Mucosa of descending colon (tissue), 3 donors: Measurements from ENCODE around the gene DNAH8. TPM values are rescaled to one million over a fixed set of nuclear protein-coding genes. Genes with fewer than 3 reads are reported as not detected.

Experiments
- ATAC-seq: fragments of 200-7000 bp; cut with Tn5 transposase; one replicate; pipeline ENCODE4 v1.9.1; 2020; ENCODE audit warnings: mild to moderate bottlenecking, moderate library complexity
- DNase-seq, 3 donors: peaks; one replicate each; pipeline ENCODE4 v3.0.0-alpha.2; 2020
- H3K36me3 ChIP-seq: fragments of 200-600 bp; one replicate; pipeline ENCODE4 v1.8.0; 2021; ENCODE audit warnings: low read depth, mild to moderate bottlenecking
- H3K4me1 ChIP-seq: fragments of 200-600 bp; one replicate; pipeline ENCODE4 v1.8.0; 2021; ENCODE audit warnings: low read depth, mild to moderate bottlenecking
- H3K4me3 ChIP-seq: fragments of 200-600 bp; one replicate; pipeline ENCODE4 v1.8.0; 2021; ENCODE audit warnings: mild to moderate bottlenecking
- H3K9me3 ChIP-seq: fragments of 200-600 bp; one replicate; pipeline ENCODE4 v1.8.0; 2021; ENCODE audit warnings: mild to moderate bottlenecking
- CTCF ChIP-seq: fragments of 200-600 bp; IDR thresholded peaks from one replicate; pipeline ENCODE4 v1.8.0; 2022; ENCODE audit warnings: antibody characterized with exemption, mild to moderate bottlenecking
- intact Hi-C, 2 donors: fragments of 100-400 bp; cut with DNase I in 1 of 2; cut with micrococcal nuclease in 1 of 2; formaldehyde crosslinking; loops; one replicate each; pipeline versions ENCODE4 v1.11.0 to v1.11.1; 2022; cut with DNase I, micrococcal nuclease
- total RNA-seq, 3 donors: library from RNA; stranded (reverse); fragmentation: NEBNext Ultra II Directional in 2 of 3; extraction: Animal tissue kit (Norgen Biotek cat#: 25700) in 2 of 3; gene quantifications; one replicate each; pipeline versions ENCODE4 v1.2.1 to v1.2.4, GENCODE V29; 2021 to 2023
- donor health status: DM: no; HTN: no; CAD: no; lungs with moderate emphysema.
- donor health status: DM: no; HTN: no; CAD: no.
- donor health status: DM: no; HTN: yes; CAD: no.

The DNAH8 gene
- total RNA-seq, 3 donors from 2014 or later, result 0.03 TPM; not detected in 1

GRCh38 chr6:38996676-38997075 lies 281.6 kb downstream of the DNAH8 start:
- no peak for TF ChIP-seq CTCF
- intact Hi-C loops, result no loop called here
- Histone ChIP-seq H3K36me3 (no peaks in the 10 kb centered on the region), H3K4me1 (no peaks in the 10 kb centered on the region), H3K9me3 (no peaks in the 10 kb centered on the region), H3K4me3 (no peak overlapping the region)
- no peak for DNase-seq
- no peak for ATAC-seq

GRCh38 chr6:38997128-38997761 lies 282.1 kb downstream of the DNAH8 start:
- ATAC-seq (no peak), DNase-seq (peak in 1 of 3 donors; percentile 28)
- no peak overlapping the region for H3K4me3 ChIP-seq
- H3K36me3 ChIP-seq, result no peaks in the 10 kb centered on the region
- no peaks in the 10 kb centered on the region for H3K9me3 ChIP-seq
- no peak for TF ChIP-seq CTCF
- H3K4me1 ChIP-seq, result no peaks in the 10 kb centered on the region
- intact Hi-C loops, result no loop called here

DNA sequence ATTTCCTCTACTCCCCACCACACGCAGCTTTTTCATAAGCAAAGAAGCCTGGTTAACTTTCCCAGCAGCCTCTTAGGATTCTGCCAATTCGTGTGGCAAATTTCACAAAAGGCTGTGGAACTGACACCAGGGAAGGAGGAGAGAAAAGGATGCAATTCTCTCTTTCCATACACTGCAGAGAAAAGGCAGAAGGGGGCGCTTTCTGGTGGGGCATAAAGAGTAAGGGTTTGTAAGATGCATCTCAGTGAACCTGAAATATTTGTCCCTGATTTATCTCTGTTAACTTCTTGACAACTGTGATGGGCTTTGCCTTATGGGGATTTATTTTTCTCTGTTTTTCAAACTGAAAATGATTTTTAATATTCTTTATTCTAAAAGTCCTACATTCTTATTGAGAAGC lies 288.0 kb downstream of the DNAH8 start:
- Histone ChIP-seq H3K9me3 (no peaks in the 10 kb centered on the region), H3K4me3 (no peak overlapping the region), H3K4me1 (no peaks in the 10 kb centered on the region), H3K36me3 (no peaks in the 10 kb centered on the region)
- DNase-seq (no peak), ATAC-seq (no peak)
- intact Hi-C loops, result no loop called here
- no peak for TF ChIP-seq CTCF

DNA sequence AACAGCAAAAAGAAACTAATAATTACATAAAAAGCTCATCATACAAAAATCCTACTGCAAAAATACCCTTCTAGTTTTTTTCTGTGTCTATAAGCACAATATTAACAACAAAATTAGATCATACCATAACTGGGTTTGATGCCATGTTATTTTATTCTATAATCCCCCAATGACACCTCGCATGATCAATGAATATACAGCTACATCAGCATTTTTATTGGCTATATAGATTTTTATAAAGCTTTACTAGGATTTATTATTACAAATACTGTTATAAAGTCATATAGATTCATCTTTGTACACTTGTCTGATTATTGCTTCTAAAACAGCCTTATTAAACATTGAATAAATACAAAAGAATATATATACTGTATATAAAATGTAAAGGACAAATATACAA lies 288.4 kb downstream of the DNAH8 start:
- H3K36me3 ChIP-seq, result no peaks in the 10 kb centered on the region
- intact Hi-C loops, result no loop called here
- no peaks in the 10 kb centered on the region for H3K9me3 ChIP-seq
- DNase-seq (no peak), ATAC-seq (no peak)
- no peak overlapping the region for H3K4me3 ChIP-seq
- H3K4me1 ChIP-seq, result no peaks in the 10 kb centered on the region
- TF ChIP-seq CTCF, result no peak

DNA sequence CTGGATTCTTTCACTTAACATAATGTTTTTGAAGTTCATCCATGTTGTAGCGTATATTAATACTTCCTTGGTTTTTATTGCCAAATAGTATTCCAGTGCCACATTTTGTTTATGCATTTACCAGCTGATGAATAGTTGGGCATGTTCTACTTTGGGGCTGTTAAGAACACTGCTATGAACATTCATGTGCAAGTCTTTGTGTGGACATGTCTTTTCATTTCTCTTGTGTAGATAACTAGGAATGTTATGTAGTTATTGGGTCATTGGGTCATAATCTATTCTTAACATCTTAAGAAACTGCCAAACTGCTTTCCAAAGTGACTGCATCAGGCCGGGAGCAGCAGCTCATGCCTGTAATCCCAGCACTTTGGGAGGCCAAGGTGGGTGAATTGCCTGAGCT lies 289.7 kb downstream of the DNAH8 start:
- ATAC-seq, result no peak

More for the DNA sequence above, 289.7 kb downstream of the DNAH8 start:
- Histone ChIP-seq H3K4me1 (no peaks in the 10 kb centered on the region), H3K4me3 (no peak overlapping the region), H3K36me3 (no peaks in the 10 kb centered on the region), H3K9me3 (no peaks in the 10 kb centered on the region)
- intact Hi-C loops, result no loop called here
- TF ChIP-seq CTCF, result no peak
- DNase-seq, result no peak
